Ureter (tissue), 1 donor: ENCODE data around the gene KLF16. TPM values are rescaled to one million over a fixed set of nuclear protein-coding genes. Genes with fewer than 3 reads are reported as not detected.

ENCODE experiments used
- DNase-seq: peaks from one replicate; pipeline ENCODE4 v3.0.0-alpha.2; 2020; ENCODE audit warnings: low spot score
- total RNA-seq: library from RNA; stranded (reverse); gene quantifications from one replicate; pipeline ENCODE4 v1.2.4, GENCODE V29; 2023
- donor health status: DM: yes; HTN: yes; CAD: no.

The KLF16 gene
- total RNA-seq, 1 donor from 2014 or later: 14.8 TPM

DNA sequence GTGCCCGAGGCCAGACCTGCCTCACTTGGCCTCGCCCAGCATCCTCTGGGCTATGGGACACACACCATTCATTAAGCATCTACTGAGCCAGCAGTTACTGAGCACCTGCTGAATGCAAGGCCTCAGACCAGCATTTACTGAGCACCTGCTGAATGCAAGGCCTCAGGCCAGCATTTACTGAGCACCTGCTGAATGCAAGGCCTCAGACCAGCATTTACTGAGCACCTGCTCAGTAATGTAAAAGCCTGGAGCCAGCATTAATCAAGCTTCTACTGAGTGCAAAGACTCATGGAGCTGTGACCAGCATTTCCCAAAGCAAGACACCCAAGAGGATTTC is 55.0 kb downstream of the KLF16 start:
- no peak for DNase-seq

DNA sequence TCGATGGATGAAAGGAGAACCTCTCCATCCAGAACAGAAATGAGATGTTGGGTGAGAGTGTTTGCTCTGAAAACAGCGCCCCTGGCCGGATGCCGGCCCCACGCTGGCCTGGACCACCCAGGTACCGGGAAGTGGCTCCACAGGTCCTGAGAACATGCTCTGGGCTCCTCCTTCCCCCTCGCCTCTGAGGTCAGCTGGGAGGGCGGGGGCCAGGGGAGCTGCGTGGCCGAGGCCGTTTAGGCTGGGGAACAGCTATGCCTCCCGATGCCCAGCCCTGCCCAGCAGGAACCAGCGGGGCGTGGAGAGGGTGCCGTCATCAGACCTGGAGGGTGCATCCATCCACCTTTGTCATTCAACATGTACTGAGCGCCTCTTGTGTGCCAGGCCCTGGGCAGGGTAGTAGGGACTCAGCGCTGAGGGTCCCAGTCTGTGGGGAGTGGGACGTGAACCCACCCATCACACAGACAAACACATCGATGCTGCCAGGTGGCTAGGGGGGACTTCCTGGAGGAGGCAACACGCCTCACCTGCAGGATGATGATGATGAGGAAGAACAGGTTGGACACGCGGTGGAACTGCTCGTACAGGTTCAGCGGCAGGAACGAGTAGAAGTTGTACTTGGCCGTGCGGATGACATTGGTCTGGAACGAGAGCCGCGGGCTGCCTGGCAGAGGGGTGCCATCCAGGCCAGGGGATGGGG is 55.5 kb downstream of the KLF16 start:
- no peak for DNase-seq

DNA sequence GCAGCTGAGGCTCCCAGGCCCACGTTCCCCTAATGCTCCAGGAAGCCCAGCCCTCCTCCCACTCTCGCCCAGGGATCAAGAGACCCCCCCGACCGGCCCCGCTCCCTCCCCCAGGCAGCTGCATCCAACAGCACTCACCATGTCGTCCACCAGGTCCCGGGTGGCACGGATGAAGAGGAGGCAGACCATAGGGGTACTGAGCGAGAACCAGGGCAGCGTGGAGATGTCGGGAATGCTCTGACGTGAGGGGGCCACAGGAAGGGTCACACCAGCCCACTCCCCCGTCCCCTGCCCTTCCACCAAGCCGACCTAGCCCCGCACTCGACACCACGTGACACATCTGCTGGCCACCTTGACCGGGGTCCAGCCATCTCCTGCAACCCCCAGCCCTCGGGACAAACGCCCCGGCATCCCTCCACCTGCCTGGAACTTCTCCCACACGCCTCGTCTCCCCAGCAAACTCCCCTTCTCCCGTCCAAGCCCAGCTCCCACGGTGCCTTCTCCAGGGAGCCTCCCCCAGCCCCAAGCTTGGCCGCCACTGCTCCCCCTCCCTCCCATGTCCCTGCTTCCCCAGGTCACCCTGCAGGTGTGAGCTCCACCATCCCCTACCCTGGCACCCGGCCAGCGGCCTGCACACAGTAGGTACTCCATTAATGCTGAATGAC is 56.2 kb downstream of the KLF16 start:
- no peak for DNase-seq

DNA sequence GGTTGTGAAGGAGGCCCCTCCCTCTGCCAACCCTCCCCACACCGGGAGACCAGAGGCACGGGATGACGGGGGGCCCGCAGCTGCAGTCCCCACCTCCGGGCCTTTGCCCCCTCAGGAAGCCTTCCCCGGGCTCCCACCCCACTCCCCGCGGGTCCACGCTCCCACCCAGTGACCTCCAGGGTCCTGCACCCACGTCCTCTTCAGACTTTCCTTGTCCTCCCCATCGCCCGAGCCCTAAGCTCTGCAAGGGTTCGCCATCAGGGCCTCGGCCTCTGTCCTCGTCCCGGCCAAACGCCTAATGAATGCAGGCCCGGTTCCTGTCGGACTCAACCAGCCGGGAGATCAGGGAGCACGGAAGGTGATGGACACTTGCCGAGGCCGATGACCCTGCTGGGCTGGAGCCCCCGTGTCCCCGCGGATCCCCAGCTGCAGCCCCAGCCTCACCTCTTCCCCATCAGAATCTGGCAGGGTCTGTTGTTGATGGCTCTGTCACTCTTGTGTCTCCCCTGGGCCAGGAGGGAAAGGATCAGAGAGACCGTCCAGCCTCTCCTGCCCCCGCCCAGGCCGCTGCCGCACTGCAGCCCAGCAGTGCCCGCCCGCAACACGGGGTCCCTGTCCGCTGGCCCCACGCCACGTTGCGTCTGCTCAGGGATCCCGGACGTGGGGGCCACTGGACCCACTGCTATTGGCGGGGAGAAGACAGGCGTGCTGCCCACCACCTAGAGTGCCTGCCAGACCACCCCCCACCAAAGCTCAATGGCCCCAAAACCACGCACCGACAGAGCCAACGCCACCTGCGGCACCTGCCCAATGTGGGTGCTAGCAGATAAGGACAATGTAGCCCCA is 57.0 kb downstream of the KLF16 start:
- no peak for DNase-seq

DNA sequence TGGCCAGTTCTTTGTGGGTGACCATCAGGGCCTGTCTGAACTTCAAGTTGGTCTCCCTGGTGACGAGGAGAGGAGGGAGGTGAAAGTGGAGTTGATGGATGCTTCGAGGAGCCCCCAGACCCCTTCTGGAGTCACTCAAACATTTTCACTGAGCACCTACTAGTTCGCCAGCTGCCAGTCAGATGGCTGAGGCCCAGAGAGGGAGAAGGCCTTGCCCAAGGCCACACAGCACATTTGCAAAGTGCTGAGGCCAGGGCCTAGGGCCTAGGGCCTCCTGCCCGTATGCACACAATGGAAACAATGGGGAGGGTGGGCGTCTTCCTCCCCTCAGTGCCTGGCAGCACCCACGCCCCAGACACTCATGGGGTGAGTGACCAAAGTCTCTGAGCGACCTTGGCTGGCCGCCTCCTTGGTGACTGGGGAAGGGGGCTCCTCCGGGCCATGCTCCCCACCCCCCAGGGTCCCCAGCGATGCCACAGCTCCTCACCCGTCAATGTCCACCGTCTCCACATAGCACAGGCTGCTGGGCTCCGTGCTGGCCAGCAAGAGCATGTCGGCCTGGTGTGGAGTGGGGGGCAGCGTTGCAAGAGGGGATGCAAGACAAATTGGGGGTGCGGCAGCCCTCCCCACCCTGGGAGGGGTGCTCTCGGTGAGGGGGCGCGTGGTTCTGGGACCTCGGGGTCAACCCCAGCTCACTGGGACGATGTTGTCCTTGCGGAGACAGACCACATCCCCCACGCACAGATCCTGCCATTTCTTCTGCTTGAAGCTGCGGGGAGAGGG is 57.8 kb downstream of the KLF16 start:
- DNase-seq: no peak

DNA sequence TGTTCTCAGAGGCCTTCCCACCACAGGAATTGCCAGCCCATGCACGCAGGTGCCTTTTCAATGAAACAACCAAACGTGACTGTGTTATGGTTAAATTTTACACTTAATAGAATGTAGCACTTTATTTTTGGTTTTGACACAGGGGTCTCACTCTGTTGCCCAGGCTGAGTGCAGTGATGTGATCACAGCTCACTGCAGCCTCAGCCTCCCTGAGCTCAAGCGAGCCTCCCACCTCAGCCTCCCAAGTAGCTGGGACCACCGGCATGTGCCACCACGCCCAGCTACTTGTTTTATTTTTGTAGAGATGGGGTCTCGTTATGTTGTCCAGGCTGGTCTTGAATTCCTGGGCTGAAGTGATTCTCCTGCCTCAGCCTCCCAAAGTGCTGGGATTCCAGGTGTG is 58.5 kb downstream of the KLF16 start:
- no peak for DNase-seq

Other genes starting within 250 kb of the KLF16 start
- gene TCF3, start 211.0 kb downstream of the KLF16 start, total RNA-seq: 56.2 TPM
- not detected for gene ONECUT3, start 110.1 kb downstream of the KLF16 start, total RNA-seq
- 1.3 TPM for gene ATP8B3, start 51.3 kb downstream of the KLF16 start, total RNA-seq
- gene REXO1, start 15.1 kb downstream of the KLF16 start, total RNA-seq: 39.3 TPM
- gene ABHD17A, start 21.9 kb upstream of the KLF16 start, total RNA-seq: 58.1 TPM
- 4.1 TPM for gene ADAT3, start 41.8 kb upstream of the KLF16 start, total RNA-seq
- gene SCAMP4, start 41.8 kb upstream of the KLF16 start, total RNA-seq: 82.3 TPM
- 57.2 TPM for gene CSNK1G2, start 77.6 kb upstream of the KLF16 start, total RNA-seq
- gene BTBD2, start 152.1 kb upstream of the KLF16 start, total RNA-seq: 102 TPM
- gene MKNK2, start 187.7 kb upstream of the KLF16 start, total RNA-seq: 151 TPM
- 51.0 TPM for gene MOB3A, start 232.7 kb upstream of the KLF16 start, total RNA-seq
- gene IZUMO4, start 233.3 kb upstream of the KLF16 start, total RNA-seq: 5.9 TPM